ENCODE measurements around the gene CSNK1D.

DNA sequence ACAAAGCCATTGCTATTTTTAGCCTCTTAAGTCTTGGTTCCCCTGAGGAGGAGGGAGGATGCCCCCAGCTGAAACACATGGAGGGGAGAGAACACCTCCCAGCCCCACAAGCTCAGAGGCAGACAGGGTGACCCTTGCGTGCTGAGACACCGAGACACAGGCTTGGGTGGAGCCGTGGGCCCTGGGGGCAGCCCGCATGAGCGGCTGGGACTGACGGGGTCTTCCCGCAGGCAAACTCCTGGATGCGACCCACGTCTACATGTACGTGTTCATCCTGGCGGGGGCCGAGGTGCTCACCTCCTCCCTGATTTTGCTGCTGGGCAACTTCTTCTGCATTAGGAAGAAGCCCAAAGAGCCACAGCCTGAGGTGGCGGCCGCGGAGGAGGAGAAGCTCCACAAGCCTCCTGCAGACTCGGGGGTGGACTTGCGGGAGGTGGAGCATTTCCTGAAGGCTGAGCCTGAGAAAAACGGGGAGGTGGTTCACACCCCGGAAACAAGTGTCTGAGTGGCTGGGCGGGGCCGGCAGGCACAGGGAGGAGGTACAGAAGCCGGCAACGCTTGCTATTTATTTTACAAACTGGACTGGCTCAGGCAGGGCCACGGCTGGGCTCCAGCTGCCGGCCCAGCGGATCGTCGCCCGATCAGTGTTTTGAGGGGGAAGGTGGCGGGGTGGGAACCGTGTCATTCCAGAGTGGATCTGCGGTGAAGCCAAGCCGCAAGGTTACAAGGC lies 34.9 kb downstream of the CSNK1D start:
- TF ChIP-seq, protein P1, sequence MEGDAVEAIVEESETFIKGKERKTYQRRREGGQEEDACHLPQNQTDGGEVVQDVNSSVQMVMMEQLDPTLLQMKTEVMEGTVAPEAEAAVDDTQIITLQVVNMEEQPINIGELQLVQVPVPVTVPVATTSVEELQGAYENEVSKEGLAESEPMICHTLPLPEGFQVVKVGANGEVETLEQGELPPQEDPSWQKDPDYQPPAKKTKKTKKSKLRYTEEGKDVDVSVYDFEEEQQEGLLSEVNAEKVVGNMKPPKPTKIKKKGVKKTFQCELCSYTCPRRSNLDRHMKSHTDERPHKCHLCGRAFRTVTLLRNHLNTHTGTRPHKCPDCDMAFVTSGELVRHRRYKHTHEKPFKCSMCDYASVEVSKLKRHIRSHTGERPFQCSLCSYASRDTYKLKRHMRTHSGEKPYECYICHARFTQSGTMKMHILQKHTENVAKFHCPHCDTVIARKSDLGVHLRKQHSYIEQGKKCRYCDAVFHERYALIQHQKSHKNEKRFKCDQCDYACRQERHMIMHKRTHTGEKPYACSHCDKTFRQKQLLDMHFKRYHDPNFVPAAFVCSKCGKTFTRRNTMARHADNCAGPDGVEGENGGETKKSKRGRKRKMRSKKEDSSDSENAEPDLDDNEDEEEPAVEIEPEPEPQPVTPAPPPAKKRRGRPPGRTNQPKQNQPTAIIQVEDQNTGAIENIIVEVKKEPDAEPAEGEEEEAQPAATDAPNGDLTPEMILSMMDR (IDR thresholded peaks at IDR 0.05): peak in 1 of 6 experiments; percentile 17
- peak in 2 of 4 donors; percentile 47 to 53 for TF ChIP-seq POLR2A (IDR thresholded peaks at IDR 0.05)
